HG03066 (cell line): Measurements from ENCODE around the gene LIG1.
"Not testable (repeated sequence)": the region's sequence is repeated elsewhere in the genome, so short reads cannot be mapped to it uniquely, and the experiment has no call there.

Experiments
- ATAC-seq: cut with Tn5 transposase; IDR thresholded peaks from one replicate; pipeline ENCODE4 v1.9.1; 2021; ENCODE audit warnings: low read depth; ENCODE audit not compliant: unreplicated experiment

Gene LIG1

DNA sequence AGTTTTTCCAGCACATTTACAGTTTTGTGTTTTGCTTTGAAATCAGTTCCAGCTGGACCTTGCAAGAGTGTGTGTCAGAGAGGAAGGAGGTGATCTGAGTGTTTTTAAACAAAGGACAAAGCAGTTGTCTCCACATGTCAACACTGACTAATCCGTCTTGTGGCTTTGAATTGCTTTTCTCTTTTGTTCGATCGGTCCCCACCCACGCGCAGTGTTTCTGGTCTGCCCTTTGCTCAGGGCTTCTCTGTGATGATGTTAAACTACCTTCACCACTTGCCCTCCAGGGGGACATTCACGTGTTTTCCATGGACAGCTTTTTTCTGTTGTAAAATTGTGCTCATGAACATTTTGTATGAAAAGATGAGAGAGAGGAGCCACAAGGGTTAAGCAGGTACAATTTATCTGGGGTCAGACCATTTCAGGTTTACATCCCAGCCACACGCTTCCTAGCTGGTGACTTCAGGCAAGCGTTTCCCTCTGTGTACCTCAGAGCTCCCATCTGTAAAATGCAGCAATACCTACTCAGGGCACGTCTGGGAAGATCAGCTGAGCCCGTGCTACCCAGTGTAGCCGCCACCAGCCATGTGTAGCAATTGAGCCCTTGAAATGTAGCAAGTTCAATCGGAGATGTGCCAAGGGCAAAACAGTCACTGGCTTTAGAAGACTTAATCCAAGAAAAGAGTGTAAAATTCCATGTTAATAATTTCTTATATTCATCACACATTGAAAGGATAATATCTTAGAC is 46.1 kb downstream of the LIG1 start:
- no peak for ATAC-seq

DNA sequence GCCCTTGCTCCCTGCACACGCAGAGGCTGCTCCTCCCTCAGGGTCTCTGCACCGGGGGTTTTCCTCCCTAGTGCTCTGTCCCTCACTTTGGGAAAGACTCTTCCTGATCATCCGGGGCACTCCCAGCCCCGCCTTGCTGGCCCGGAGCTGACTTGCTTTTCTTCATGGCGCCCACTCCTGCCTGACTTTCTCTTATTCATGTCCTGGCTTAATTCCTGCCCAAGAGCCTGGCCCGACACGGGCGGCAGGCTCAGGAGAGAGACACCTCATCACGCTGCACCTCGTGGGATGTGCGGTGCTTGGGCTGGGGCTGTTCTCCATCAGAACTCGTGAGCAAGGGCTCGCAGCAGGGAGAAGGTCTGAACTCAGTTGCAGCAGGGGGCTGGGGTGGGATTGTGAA is 47.7 kb downstream of the LIG1 start:
- no peak for ATAC-seq

GRCh38 chr19:48121909-48122371 is 48.2 kb downstream of the LIG1 start:
- ATAC-seq, result no peak

GRCh38 chr19:48121066-48121465 is 49.1 kb downstream of the LIG1 start:
- ATAC-seq, result no peak

DNA sequence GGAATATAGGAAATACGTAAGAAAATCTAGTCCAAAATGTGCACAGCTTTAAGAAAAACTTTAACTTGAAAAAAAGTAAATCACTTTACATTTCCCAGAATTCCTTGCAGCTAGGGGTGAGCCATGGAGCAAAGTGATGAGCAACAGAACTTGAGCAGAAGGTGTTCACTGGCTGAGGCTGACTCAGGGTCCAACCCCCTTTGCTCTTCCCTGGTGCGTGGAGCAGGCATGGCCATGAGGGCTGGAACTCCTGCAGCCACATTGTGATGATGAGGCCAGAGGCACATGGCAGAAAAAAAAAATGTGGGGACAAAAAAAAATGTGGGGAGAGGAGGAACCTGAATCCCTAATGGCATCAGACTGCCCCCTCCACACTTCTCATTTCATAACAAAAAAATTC is 49.6 kb downstream of the LIG1 start:
- no peak for ATAC-seq

- ATAC-seq, result no peak
These were observed 52.0 kb downstream of the LIG1 start for GRCh38 chr19:48118131-48118517.

DNA sequence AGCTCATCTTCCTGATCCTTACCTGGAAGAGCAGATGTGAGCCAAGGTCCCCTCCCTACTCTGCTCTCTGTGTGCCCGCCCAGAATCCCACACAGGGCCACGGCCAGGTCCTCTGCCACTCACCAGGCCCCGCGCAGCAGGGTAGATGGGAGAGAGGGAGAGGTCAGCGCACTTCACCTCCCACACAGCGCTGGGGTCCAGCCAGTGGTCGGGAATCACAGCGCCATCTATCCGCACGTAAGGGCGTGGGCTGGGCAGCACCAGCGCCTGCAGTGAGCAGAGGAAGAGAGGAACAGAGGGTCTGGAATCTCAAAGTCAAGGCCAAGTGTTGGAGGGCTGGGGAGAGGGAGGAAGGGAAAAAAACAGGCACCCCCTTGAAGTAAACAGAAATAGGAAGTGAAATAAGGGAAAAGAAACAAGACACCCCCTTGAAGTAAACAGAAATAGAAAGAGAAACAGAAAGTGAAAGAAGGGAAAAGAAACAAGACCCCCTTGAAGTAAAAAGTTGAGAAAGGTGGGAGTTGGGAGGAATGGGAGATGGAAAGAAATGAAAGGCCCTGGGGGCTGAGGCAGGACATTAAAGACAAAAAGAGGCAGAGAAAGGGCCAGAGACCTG is 52.5 kb downstream of the LIG1 start:
- no peak for ATAC-seq

- no peak for ATAC-seq
These were observed 56.8 kb downstream of the LIG1 start for GRCh38 chr19:48113190-48113917.

DNA sequence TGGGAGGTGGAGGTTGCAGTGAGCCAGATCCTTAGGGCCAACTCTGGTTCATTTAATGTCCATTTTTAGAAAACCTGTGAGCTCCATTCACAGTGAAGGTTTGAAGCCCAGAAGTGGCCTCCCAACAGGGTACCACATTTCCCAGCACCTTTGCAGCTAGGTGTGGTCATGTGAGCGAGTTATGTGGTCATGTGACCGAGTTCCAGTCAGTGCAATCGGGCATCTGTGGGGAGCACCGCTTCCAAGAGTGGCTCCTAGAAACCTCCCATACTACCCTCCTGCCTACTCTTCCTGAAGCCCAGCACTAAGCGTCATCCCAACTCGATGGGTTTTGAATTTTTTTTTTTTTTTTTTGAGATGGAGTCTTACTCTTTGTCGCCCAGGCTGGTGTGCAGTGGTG is 58.9 kb downstream of the LIG1 start:
- no peak for ATAC-seq

GRCh38 chr19:48110350-48110966 is 59.7 kb downstream of the LIG1 start, which contains the start of gene PLA2G4C:
Gene PLA2G4C (minus strand): TSS chr19:48110817. CDS start chr19:48106529, 4,288 bp downstream.
- no peak for ATAC-seq

DNA sequence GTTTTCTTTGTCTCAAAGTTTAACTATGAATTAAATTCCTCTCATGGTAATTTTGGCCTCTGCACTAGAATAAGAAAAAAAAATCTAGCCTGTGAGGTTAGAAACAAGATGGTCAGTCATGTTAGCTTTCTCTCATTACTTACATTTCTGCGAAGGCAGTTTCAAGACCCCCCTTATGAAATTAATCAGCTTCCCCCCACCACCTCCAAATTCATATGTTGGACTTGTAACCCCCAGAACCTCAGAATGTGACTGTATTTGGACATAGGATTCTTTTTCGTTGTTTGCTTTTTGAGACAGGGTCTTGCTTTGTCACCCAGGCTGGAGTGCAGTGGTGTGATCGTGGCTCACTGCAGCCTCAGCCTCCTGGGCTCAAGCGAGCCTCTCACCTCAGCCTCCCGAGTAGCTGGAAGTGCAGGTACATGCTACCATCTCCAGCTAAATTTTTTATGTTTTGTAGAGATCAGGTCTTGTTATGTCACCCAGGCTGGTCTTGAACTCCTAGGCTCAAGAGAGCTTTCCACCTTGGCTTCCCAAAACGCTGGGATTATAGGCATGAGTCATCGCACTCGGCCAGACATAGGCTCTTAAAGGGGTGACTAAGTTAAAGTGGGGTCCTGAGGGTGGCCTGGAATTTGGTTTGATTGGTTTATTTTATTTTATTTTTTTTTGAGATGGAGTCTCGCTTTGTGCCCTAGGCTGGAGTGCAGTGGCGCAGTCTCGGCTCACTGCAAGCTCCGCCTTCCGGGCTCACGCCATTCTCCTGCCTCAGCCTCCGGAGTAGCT is 61.0 kb downstream of the LIG1 start:
- ATAC-seq, result no peak

DNA sequence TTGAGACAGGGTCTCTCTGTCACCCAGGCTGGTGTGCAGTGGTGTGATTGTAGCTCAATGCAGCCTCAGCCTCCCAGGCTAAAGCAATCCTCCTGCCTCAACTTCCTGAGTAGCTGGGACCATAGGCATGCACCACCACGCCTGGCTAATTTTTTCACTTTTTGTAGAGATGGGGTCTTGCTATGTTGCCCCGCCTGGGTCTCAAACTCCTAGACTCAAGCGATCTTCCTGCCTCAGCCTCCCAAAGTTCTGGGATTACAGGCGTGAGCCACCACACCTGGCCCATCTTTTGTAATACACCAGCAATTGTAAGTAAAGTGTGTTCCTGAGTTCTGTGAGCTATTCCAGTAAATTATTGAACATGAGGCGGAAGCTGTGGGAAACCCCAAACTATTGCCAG is 66.2 kb downstream of the LIG1 start:
- ATAC-seq, result no peak

DNA sequence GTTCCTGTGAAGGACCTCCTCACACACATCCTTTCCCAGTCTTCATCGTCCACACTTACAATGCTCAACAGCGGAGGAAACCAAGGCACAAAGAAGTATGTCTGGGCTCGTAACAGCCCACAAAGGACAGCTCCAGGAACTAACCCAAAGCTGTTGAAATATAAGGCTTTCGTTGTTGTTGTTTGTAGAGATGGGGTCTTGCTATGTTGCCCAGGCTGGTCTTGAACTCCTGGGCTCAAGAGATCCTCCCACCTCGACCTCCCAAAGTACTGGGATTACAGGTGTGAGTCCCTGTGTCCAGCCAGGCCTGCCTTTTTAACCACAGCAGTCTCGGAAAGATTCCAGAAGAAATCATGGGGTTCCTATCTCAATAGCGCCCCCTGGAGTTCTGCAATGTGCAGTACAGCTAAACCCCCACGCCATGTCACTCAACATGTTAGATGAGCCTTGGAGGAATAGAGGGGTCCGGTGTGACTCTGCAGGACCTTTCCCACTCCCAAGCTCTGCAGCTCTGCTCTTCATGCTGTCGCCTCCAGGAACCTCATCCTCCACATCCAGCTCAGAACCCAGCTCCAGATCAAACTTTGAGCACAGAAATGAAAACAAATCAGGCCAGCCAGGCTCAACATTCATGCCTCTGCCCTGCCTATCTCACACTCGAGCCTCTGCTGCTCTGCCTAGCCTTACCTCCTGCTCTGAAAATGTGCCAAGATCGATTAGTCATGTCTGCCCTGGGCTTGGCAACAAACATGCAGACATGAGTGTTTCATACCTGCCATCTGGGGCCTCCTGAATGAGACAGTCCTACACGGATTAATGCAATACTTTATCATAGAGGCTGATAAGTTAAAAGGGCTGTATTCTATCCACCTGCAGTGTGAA is 67.0 kb downstream of the LIG1 start:
- no peak for ATAC-seq

- no peak for ATAC-seq
These were observed 74.5 kb downstream of the LIG1 start for GRCh38 chr19:48095612-48096175.

DNA sequence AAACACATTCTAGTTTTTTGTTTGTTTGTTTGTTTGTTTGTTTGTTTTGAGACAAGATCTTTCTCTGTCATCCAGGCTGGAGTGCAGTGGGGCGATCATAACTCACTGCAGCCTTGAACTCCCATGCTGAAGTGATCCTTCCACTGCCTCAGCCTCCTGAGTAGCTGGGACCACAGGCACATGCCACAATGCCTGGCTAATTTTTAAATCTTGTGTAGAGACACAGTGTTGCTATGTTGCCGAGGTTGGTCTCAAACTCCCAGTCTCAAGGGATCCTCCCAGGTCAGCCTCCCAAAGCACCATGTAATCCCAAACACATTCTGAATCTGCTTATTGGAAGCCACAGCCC is 75.3 kb downstream of the LIG1 start:
- no peak for ATAC-seq

DNA sequence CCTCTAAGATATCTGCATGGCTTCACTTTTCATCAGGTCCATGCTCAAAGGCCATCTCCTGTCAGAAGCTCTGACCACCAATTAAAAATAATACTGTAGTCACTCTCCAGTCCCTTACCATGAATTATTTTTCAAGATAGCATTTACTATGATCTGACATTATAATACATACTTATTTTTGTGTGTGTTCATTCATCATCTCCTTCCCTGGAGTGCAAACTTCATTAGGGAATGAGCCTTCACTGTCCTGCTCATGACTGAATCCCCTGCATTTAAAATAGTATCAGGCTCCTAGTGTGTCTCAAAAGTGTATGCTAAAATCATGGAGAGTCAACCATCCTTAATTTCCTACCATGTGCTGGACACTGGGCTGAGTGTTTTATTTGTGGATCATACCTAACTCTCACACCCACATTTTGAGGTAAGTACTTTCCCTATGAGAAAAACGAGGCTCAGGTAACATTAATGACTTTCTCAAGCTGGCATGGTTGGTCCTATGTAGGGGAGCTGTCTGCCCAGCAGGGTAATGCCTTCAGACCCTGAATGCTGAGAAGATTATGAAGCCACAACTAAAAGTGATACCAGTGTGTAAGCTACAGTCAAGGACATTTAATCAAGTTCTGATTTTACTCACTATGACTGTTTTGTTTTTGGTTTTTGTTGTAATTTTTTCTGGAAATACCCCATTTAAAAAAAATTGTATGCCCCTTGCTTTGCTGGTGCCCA is 75.9 kb downstream of the LIG1 start:
- ATAC-seq, result no peak

DNA sequence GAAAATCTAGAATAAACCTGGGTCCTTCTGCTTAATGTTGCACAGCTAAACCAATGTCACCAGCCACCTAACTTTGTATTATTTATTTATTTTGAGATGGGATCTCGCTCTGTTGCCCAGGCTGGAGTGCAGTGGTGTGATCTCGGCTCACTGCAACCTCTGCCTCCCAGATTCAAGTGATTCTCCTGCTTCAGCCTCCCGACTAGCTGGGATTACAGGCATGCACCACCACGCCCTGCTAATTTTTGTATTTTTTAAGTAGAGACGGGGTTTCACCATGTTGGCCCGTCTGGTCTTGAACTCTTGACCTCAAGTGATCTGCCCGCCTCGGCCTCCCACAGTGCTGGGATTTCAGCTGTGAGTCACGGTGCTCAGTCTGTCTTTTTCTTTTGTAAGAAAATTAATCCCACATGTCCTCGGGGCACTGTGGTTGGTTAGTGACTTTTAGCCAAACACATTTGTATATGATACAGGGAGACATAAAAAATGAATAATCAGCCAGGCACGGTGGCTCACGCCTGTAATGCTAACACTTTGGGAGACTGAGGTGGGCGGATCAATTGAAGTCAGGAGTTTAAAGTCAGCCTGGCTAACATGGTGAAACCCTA is 78.9 kb downstream of the LIG1 start:
- ATAC-seq, result not testable (repeated sequence)

DNA sequence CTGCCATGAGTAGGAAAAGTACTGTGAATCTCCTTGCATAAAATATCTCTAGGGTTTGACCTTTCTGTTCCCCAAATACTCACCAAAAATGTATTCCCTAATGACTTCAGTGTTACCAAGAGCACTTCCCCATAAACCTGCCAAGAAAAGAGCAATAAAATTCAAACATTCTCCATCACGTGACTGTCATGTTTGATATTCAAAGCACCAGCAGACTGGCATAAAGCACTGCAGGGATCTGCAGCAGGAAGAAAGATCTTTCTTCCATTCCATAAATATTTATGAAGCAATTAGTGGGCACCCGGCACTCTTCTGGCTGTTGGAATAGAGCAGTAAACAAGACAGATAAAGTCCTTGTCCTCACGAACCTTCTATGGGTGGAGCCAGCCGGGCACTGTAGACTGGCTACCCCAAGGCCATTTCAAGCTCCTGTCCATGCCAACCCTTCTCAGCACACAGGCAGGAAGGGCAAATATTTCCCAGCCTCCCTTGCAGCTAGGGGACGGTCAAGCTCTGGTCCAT is 79.8 kb downstream of the LIG1 start:
- no peak for ATAC-seq
